Keratinocyte (primary cell): ENCODE data around the gene VPS8. TPM values are rescaled to one million over a fixed set of nuclear protein-coding genes. Genes with fewer than 3 reads are reported as not detected.

ENCODE experiments used
- DNase-seq: peaks from one replicate; pipeline ENCODE4 v3.0.0-alpha.2; 2011; ENCODE audit warnings: low read depth, missing footprints, low spot score
- FAIRE-seq: peaks from 2 replicates; lab custom pipeline; 2011; peaks lifted over from hg19 to GRCh38; lab: Jason Lieb, UNC
- H2AFZ ChIP-seq: 2 replicates; pipeline ENCODE4 v1.6.0; 2012; ENCODE audit warnings: low read length, control low read depth, inconsistent platforms; ENCODE audit not compliant: control insufficient read depth
- H3K27ac ChIP-seq: 2 replicates; pipeline ENCODE4 v1.5.1; 2011; ENCODE audit warnings: low read length; ENCODE audit not compliant: control insufficient read depth, insufficient read depth
- H3K27me3 ChIP-seq: 3 replicates; pipeline ENCODE4 v1.6.0; 2011; ENCODE audit warnings: low read length; ENCODE audit not compliant: control insufficient read depth, insufficient read depth; ENCODE audit errors: extremely low read depth
- H3K36me3 ChIP-seq, 2 experiments: 2 replicates in 1 of 2; 3 replicates in 1 of 2; pipeline ENCODE4 v1.5.1; 2011; ENCODE audit warnings: low read length in 2 of 2, mild to moderate bottlenecking in 1 of 2; ENCODE audit not compliant: control insufficient read depth in 2 of 2, insufficient read depth in 2 of 2; ENCODE audit errors: extremely low read depth in 1 of 2
- H3K4me1 ChIP-seq: 3 replicates; pipeline ENCODE4 v1.5.1; 2011; ENCODE audit warnings: low read length; ENCODE audit not compliant: control insufficient read depth, insufficient read depth; ENCODE audit errors: extremely low read depth
- H3K4me2 ChIP-seq: 3 replicates; pipeline ENCODE4 v1.6.0; 2011; ENCODE audit warnings: low read depth, low read length; ENCODE audit not compliant: control insufficient read depth, insufficient read depth; ENCODE audit errors: extremely low read depth
- H3K4me3 ChIP-seq, 3 experiments: fragments of 200-600 bp in 1 of 3; sonication (generic) in 1 of 3; 2 replicates in 2 of 3; 3 replicates in 1 of 3; pipeline ENCODE4 v1.5.1; 2011 to 2016; ENCODE audit warnings: low read length in 3 of 3, mild to moderate bottlenecking in 3 of 3, control low read depth in 2 of 3, inconsistent platforms in 1 of 3, low read depth in 1 of 3, mixed read lengths in 1 of 3, mixed run types in 1 of 3, moderate library complexity in 1 of 3; ENCODE audit not compliant: control insufficient read depth in 2 of 3, insufficient read depth in 2 of 3; ENCODE audit errors: extremely low read depth in 1 of 3
- H3K79me2 ChIP-seq: 2 replicates; pipeline ENCODE4 v1.6.0; 2012; ENCODE audit warnings: low read length; ENCODE audit not compliant: control insufficient read depth, insufficient read depth
- H3K9ac ChIP-seq: 3 replicates; pipeline ENCODE4 v1.6.0; 2011; ENCODE audit warnings: low read length; ENCODE audit not compliant: control insufficient read depth, insufficient read depth; ENCODE audit errors: extremely low read depth
- H3K9me1 ChIP-seq: 3 replicates; pipeline ENCODE4 v1.6.0; 2011; ENCODE audit warnings: low read length; ENCODE audit not compliant: control insufficient read depth, insufficient read depth; ENCODE audit errors: extremely low read depth
- H3K9me3 ChIP-seq: 2 replicates; pipeline ENCODE4 v1.5.1; 2012; ENCODE audit warnings: low read depth, low read length; ENCODE audit not compliant: control insufficient read depth
- H4K20me1 ChIP-seq: 3 replicates; pipeline ENCODE4 v1.6.0; 2011; ENCODE audit warnings: low read length; ENCODE audit not compliant: control insufficient read depth, insufficient read depth; ENCODE audit errors: extremely low read depth
- EZH2 ChIP-seq: IDR thresholded peaks from one replicate; pipeline ENCODE4 v1.6.1; 2012; ENCODE audit warnings: inconsistent platforms, mild to moderate bottlenecking, low read length, moderate library complexity
- dilution Hi-C: fragments of 300-500 bp; cut with MboI; formaldehyde crosslinking; loops from one replicate; pipeline ENCODE4 v1.7.0; 2020; ENCODE audit warnings: low sequenced_read_pairs; ENCODE audit not compliant: extremely low pct_ligation_motif_present
- polyA plus RNA-seq, 5 experiments: library from polyadenylated mRNA; depleted of rRNA in 3 of 5; stranded (reverse) in 3 of 5; stranded (forward) in 1 of 5; unstranded in 1 of 5; fragments of >200 nt; gene quantifications; 1 replicate in 1 of 5; 2 replicates in 3 of 5; 3 replicates in 1 of 5; pipeline versions ENCODE4 v1.2.1 to v1.2.3, GENCODE V29; 2011 to 2012; ENCODE audit warnings: missing spikeins in 2 of 5, low read depth in 1 of 5, low replicate concordance in 1 of 5
- TF ChIP-seq, protein P1 (sequence below), 3 experiments: IDR thresholded peaks in 1 of 3; conservative IDR thresholded peaks in 1 of 3; optimal IDR thresholded peaks in 1 of 3; 2 replicates in 2 of 3; 3 replicates in 1 of 3; pipeline versions ENCODE3 to v1.5.1; 2011; ENCODE audit warnings: low read length in 3 of 3, mild to moderate bottlenecking in 3 of 3, moderate library complexity in 2 of 3, control low read depth in 1 of 3, inconsistent platforms in 1 of 3; ENCODE audit not compliant: insufficient read depth in 2 of 3; ENCODE audit errors: extremely low read depth in 1 of 3

Gene VPS8
- polyA plus RNA-seq, 1 donor (not counting 4 experiments of a cell fraction or from before 2014, with no cell fraction given), result 28.4 TPM

DNA sequence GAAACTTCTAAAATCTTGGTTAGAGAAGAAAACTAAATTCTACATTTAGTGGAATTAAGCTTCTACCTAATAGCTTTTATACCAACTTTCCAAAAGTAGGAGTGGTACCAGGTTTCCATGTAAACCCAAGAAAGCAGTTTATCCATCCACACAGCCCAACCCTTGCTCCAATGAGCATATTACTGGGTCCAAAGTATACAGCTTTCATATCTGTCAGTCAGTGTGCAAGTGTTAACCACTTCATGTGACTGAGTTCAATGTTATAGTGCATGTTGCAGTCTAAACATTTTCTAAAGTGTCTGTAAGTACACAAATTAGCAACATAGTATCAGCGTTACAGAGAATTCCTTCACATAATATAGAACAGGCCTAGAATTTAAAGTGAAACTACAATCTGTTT is 267.7 kb downstream of the VPS8 start:
- H3K4me1 ChIP-seq, result no peaks in the 10 kb centered on the region
- H2AFZ ChIP-seq, result no peak overlapping the region
- H3K4me2 ChIP-seq, result no peak overlapping the region
- no peak overlapping the region for H3K27ac ChIP-seq
- no peaks in the 10 kb centered on the region for H3K9me3 ChIP-seq
- no peak overlapping the region for H3K4me3 ChIP-seq
- dilution Hi-C loops, result no loop called here
- no peaks in the 10 kb centered on the region for H3K27me3 ChIP-seq
- no peaks in the 10 kb centered on the region for H3K9me1 ChIP-seq
- FAIRE-seq (no peak), DNase-seq (no peak)
- H3K36me3 ChIP-seq, result no peaks in the 10 kb centered on the region
- no peaks in the 10 kb centered on the region for H4K20me1 ChIP-seq
- no peaks in the 10 kb centered on the region for H3K79me2 ChIP-seq
- TF ChIP-seq, protein P1, sequence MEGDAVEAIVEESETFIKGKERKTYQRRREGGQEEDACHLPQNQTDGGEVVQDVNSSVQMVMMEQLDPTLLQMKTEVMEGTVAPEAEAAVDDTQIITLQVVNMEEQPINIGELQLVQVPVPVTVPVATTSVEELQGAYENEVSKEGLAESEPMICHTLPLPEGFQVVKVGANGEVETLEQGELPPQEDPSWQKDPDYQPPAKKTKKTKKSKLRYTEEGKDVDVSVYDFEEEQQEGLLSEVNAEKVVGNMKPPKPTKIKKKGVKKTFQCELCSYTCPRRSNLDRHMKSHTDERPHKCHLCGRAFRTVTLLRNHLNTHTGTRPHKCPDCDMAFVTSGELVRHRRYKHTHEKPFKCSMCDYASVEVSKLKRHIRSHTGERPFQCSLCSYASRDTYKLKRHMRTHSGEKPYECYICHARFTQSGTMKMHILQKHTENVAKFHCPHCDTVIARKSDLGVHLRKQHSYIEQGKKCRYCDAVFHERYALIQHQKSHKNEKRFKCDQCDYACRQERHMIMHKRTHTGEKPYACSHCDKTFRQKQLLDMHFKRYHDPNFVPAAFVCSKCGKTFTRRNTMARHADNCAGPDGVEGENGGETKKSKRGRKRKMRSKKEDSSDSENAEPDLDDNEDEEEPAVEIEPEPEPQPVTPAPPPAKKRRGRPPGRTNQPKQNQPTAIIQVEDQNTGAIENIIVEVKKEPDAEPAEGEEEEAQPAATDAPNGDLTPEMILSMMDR (optimal IDR thresholded peaks at IDR 0.05 in 1 of 3, IDR thresholded peaks at IDR 0.05 in 1 of 3, conservative IDR thresholded peaks at IDR 0.05 in 1 of 3; ENCODE audit: extremely low read depth in 1 of 3, insufficient read depth in 2 of 3, low read length in 3 of 3), result no peak
- no peak for TF ChIP-seq EZH2
- no peak overlapping the region for H3K9ac ChIP-seq

DNA sequence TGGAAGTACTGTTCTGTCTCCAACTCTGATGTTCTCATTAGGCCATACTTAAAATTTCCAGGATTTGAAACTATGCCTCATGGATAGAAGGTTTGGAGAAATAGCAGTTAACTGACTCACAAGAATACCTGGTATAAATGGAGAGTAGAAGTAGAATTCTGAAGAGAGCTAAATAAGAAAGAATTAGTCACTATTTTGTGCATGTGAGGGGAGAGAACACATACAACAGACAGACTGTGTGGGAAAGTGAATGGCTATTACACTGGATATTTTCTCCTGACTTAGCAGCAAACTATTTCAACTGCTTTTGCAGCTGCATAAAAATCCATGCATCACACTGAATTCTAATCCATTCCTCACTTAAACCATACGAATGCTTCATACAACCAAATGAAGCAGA is 269.6 kb downstream of the VPS8 start:
- Histone ChIP-seq H3K4me3 (no peak overlapping the region), H3K4me2 (no peak overlapping the region), H3K4me1 (no peaks in the 10 kb centered on the region), H2AFZ (no peak overlapping the region), H3K27me3 (no peaks in the 10 kb centered on the region), H3K9me3 (no peaks in the 10 kb centered on the region), H3K27ac (no peak overlapping the region), H3K9ac (no peak overlapping the region), H4K20me1 (no peaks in the 10 kb centered on the region), H3K36me3 (no peaks in the 10 kb centered on the region), H3K9me1 (no peaks in the 10 kb centered on the region), H3K79me2 (no peaks in the 10 kb centered on the region)
- dilution Hi-C loops, result no loop called here
- FAIRE-seq (no peak), DNase-seq (no peak)
- TF ChIP-seq, protein P1 (optimal IDR thresholded peaks at IDR 0.05 in 1 of 3, IDR thresholded peaks at IDR 0.05 in 1 of 3, conservative IDR thresholded peaks at IDR 0.05 in 1 of 3; ENCODE audit: extremely low read depth in 1 of 3, insufficient read depth in 2 of 3, low read length in 3 of 3), result no peak
- TF ChIP-seq EZH2, result no peak
